Measurements from ENCODE around the gene SYT17.

Gene SYT17

DNA sequence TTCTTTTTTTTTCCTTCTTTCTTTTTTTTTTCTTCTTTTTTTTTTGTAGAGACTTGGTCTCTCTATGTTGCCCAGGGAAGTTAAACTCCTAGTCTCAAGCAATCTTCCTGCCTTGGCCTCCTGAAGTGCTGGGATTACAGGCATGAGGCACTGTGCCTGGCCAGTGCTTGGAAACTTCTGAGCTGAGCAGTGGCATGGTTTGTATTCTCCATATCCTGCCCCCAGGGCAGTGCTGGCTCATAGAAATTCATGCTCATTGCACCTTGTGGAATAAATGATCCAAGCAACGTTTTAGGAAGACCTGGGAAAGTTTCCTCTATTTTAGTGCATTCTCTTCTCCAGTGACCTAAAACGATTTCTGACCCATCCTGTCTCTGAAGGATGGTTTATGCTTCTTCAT, 16.7 kb upstream of the SYT17 start:
- no peak overlapping the region for H3K27ac Mint-ChIP-seq
- no peaks in the 10 kb centered on the region for H3K4me1 Mint-ChIP-seq
- H3K9me3 Mint-ChIP-seq = peaks cover 27% of the 10 kb centered on the region
- H3K27me3 Mint-ChIP-seq (ENCODE audit: low read depth, poor library complexity) = peaks cover 37% of the 10 kb centered on the region
- TF ChIP-seq, protein P1, sequence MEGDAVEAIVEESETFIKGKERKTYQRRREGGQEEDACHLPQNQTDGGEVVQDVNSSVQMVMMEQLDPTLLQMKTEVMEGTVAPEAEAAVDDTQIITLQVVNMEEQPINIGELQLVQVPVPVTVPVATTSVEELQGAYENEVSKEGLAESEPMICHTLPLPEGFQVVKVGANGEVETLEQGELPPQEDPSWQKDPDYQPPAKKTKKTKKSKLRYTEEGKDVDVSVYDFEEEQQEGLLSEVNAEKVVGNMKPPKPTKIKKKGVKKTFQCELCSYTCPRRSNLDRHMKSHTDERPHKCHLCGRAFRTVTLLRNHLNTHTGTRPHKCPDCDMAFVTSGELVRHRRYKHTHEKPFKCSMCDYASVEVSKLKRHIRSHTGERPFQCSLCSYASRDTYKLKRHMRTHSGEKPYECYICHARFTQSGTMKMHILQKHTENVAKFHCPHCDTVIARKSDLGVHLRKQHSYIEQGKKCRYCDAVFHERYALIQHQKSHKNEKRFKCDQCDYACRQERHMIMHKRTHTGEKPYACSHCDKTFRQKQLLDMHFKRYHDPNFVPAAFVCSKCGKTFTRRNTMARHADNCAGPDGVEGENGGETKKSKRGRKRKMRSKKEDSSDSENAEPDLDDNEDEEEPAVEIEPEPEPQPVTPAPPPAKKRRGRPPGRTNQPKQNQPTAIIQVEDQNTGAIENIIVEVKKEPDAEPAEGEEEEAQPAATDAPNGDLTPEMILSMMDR (IDR thresholded peaks at IDR 0.05) = no peak
- H3K4me3 Mint-ChIP-seq = no peak overlapping the region
- H3K36me3 Mint-ChIP-seq (ENCODE audit: low read depth) = no peaks in the 10 kb centered on the region
- DNase-seq = no peak

DNA sequence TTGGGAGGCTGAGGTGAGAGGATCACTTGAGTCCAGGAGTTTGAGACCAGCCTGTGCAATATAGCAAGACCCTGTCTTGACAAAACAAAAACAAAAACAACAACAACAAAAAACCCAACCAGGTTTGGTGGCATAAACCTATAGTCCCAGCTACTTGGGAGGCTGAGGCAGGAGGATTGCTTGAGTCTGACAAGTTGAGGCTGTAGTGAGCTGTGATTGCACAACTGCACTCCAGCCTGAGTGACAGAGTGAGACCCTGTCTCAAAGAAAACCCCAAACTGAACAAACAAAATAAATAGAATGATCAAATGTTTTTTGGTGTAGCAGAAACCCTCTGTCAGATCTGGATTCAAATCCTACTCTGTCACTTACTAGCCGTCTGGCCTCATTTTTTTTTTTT, 16.0 kb upstream of the SYT17 start:
- DNase-seq = no peak
- Mint-ChIP-seq H3K27ac (no peak overlapping the region), H3K4me3 (no peak overlapping the region), H3K4me1 (no peaks in the 10 kb centered on the region), H3K27me3 (ENCODE audit: low read depth, poor library complexity) (peaks cover 36% of the 10 kb centered on the region), H3K9me3 (peaks cover 24% of the 10 kb centered on the region), H3K36me3 (ENCODE audit: low read depth) (no peaks in the 10 kb centered on the region)
- TF ChIP-seq, protein P1 (IDR thresholded peaks at IDR 0.05) = no peak

DNA sequence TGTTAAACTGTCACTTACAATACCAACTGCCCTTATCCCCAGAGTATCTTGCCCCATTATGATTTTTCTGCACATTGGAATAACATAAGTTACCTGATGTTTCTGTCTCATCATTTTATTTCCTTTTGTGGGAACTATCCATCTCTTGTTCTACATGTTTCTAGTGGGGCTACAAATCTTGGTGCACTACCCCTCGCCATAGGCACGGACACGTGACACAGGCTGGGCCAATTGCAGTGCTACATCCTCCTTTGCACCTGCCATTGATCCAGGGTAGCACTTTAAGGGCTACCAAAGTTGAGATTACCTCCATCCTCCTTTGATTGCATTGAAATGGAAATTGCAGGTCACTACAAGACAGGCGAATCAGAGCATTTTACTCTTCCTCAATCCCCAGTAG, 14.2 kb upstream of the SYT17 start:
- Mint-ChIP-seq H3K4me1 (no peaks in the 10 kb centered on the region), H3K4me3 (no peak overlapping the region), H3K27ac (no peak overlapping the region), H3K27me3 (ENCODE audit: low read depth, poor library complexity) (peaks cover 47% of the 10 kb centered on the region), H3K9me3 (peaks cover 12% of the 10 kb centered on the region), H3K36me3 (ENCODE audit: low read depth) (no peaks in the 10 kb centered on the region)
- DNase-seq = no peak
- TF ChIP-seq, protein P1 (IDR thresholded peaks at IDR 0.05) = no peak

GRCh38 chr16:19162085-19162484, 6.0 kb upstream of the SYT17 start:
- no peak for DNase-seq
- H3K4me3 Mint-ChIP-seq = no peak overlapping the region
- no peaks in the 10 kb centered on the region for H3K36me3 Mint-ChIP-seq (ENCODE audit: low read depth)
- H3K27me3 Mint-ChIP-seq (ENCODE audit: low read depth, poor library complexity) = peaks cover 39% of the 10 kb centered on the region
- H3K4me1 Mint-ChIP-seq = no peaks in the 10 kb centered on the region
- H3K27ac Mint-ChIP-seq = no peak overlapping the region
- H3K9me3 Mint-ChIP-seq = peaks cover 8% of the 10 kb centered on the region
- TF ChIP-seq, protein P1 (IDR thresholded peaks at IDR 0.05) = no peak

DNA sequence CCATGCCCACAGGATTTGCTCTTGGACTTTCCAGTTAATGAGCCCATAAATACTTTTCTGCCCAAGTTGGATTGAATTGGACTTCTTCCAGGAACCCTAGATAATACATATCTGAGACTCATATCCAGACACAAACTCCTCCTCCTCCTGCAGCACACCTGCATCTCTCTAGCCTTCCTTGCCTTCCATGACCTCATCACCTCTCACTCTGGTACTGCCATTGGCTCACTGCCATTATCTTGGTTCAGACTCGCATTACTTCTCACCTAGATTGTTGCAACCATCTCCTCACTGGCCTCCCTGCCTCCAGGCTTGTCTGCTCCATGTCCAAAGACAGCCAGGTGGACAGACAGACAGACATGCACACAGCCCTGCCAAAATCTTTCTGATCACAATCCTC, 4.8 kb upstream of the SYT17 start:
- no peak for DNase-seq
- H3K4me1 Mint-ChIP-seq = no peaks in the 10 kb centered on the region
- no peak overlapping the region for H3K27ac Mint-ChIP-seq
- H3K9me3 Mint-ChIP-seq = peaks cover 8% of the 10 kb centered on the region
- no peak overlapping the region for H3K4me3 Mint-ChIP-seq
- H3K36me3 Mint-ChIP-seq (ENCODE audit: low read depth) = no peaks in the 10 kb centered on the region
- TF ChIP-seq, protein P1 (IDR thresholded peaks at IDR 0.05) = no peak
- H3K27me3 Mint-ChIP-seq (ENCODE audit: low read depth, poor library complexity) = peaks cover 30% of the 10 kb centered on the region

GRCh38 chr16:19164285-19164684, 3.8 kb upstream of the SYT17 start:
- H3K36me3 Mint-ChIP-seq (ENCODE audit: low read depth) = no peaks in the 10 kb centered on the region
- H3K4me1 Mint-ChIP-seq = peaks cover 1% of the 10 kb centered on the region
- peaks cover 24% of the 10 kb centered on the region for H3K27me3 Mint-ChIP-seq (ENCODE audit: low read depth, poor library complexity)
- TF ChIP-seq, protein P1 (IDR thresholded peaks at IDR 0.05) = no peak
- H3K9me3 Mint-ChIP-seq = peaks cover 8% of the 10 kb centered on the region
- no peak for DNase-seq
- no peak overlapping the region for H3K27ac Mint-ChIP-seq
- H3K4me3 Mint-ChIP-seq = no peak overlapping the region
